ENCODE data around the gene LRRC66. TPM values are rescaled to one million over a fixed set of nuclear protein-coding genes. Genes with fewer than 3 reads are reported as not detected.

Gene LRRC66
- total and polyA plus RNA-seq, 4 donors, result 0.05 to 0.25 TPM; not detected in 2

DNA sequence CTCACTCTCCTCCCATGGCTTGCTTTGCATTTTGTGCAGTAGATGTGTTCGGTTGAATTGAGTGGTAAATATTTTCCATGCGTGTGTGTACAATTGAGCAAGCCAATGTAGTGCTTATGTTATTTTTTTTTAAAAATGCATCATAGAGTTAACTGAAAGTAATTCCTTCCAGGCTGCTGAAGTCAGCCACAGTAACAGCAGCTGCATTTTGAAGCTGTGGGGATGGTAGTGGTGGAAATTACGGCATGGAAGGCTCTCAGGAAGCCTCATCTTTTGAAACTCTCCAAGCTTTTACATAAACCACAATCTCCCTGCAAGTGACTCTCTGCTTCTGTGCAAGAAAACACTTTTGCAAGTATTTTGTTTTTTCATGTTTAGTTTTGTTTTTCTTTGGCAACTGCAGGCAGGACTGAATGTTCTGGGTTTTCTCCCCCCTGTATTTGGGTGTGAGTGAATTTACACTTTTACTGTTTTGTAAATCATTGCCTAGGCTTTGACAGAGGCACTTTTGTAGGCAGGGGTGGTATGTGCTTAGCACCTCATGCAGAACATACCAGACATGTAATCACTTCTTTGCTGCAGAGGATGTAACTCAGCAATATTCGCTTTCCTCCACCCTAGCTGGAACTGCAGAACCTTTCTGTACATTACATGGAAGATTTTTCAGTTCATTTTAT, 56.2 kb downstream of the LRRC66 start:
- Histone ChIP-seq H3K36me3 (ENCODE audit: control insufficient read depth in 4 of 4, insufficient read depth in 3 of 4, low read depth in 1 of 4, low read length in 3 of 4) (no peaks in the 10 kb centered on the region), H3K4me1 (ENCODE audit: control insufficient read depth in 4 of 4, insufficient read depth in 4 of 4, low read length in 3 of 4) (no peaks in the 10 kb centered on the region), H3K9ac (ENCODE audit: low read depth in 1 of 2, low read length in 2 of 2) (no peak overlapping the region), H3K4me3 (ENCODE audit: low read depth in 1 of 3, low read length in 3 of 3) (no peak overlapping the region), H3K27me3 (ENCODE audit: control insufficient read depth in 4 of 4, insufficient read depth in 4 of 4, low read length in 3 of 4) (no peaks in the 10 kb centered on the region), H3K9me3 (ENCODE audit: control insufficient read depth in 4 of 4, low read length in 3 of 4) (no peaks in the 10 kb centered on the region), H3K27ac (ENCODE audit: low read depth in 1 of 2, low read length in 2 of 2) (no peak overlapping the region)
- 76% methylated on average over 4 of the region's 4 CpGs for WGBS
- TF ChIP-seq HNF4G (IDR thresholded peaks at IDR 0.05) (no peak), SP1 (IDR thresholded peaks at IDR 0.05) (peak; percentile 34)
- no peak for DNase-seq (ENCODE audit: low spot score)

DNA sequence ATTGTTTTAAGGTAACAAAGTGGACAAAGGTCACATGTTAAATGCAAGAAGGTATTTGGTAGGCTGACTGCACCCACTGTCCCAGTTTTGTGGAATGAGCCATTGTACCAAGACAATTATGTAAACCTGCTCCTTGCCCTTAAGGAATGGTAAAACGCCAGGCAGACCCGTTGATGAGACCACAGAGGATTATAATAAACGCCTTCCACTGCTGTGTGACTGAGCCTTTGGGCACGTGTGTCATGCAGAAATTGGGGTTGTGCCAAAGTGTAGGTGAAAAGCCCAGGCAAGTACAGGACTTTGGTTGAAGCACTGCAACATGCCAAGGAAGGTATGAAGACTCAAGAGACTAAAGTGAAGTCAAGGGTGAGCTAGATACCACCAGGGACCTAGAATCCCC, 59.7 kb downstream of the LRRC66 start:
- no peaks in the 10 kb centered on the region for H3K9me3 ChIP-seq (ENCODE audit: control insufficient read depth in 4 of 4, low read length in 3 of 4)
- H3K4me3 ChIP-seq (ENCODE audit: low read depth in 1 of 3, low read length in 3 of 3), result no peak overlapping the region
- H3K4me1 ChIP-seq (ENCODE audit: control insufficient read depth in 4 of 4, insufficient read depth in 4 of 4, low read length in 3 of 4), result peaks cover 2 to 12% (median 4%) of the 10 kb centered on the region in 4 donors
- H3K36me3 ChIP-seq (ENCODE audit: control insufficient read depth in 4 of 4, insufficient read depth in 3 of 4, low read depth in 1 of 4, low read length in 3 of 4), result no peaks in the 10 kb centered on the region
- no peak for DNase-seq (ENCODE audit: low spot score)
- 69% methylated on average over 4 of the region's 4 CpGs for WGBS
- no peak for TF ChIP-seq FOXA2 (IDR thresholded peaks at IDR 0.05)
- no peak for TF ChIP-seq RXRA (IDR thresholded peaks at IDR 0.05)
- TF ChIP-seq NR2F2 (IDR thresholded peaks at IDR 0.05), result no peak
- TF ChIP-seq SP1 (IDR thresholded peaks at IDR 0.05), result no peak
- no peak for TF ChIP-seq GABPA (IDR thresholded peaks at IDR 0.05 in 1 of 2, conservative IDR thresholded peaks at IDR 0.05 in 1 of 2)
- TF ChIP-seq RAD21 (IDR thresholded peaks at IDR 0.05), result no peak
- no peak for TF ChIP-seq EGR1 (IDR thresholded peaks at IDR 0.05; ENCODE audit: low read depth in 2 of 2)
- no peak for TF ChIP-seq TAF1 (conservative IDR thresholded peaks at IDR 0.05)
- TF ChIP-seq FOXA1 (IDR thresholded peaks at IDR 0.05), result no peak
- TF ChIP-seq, protein P1, sequence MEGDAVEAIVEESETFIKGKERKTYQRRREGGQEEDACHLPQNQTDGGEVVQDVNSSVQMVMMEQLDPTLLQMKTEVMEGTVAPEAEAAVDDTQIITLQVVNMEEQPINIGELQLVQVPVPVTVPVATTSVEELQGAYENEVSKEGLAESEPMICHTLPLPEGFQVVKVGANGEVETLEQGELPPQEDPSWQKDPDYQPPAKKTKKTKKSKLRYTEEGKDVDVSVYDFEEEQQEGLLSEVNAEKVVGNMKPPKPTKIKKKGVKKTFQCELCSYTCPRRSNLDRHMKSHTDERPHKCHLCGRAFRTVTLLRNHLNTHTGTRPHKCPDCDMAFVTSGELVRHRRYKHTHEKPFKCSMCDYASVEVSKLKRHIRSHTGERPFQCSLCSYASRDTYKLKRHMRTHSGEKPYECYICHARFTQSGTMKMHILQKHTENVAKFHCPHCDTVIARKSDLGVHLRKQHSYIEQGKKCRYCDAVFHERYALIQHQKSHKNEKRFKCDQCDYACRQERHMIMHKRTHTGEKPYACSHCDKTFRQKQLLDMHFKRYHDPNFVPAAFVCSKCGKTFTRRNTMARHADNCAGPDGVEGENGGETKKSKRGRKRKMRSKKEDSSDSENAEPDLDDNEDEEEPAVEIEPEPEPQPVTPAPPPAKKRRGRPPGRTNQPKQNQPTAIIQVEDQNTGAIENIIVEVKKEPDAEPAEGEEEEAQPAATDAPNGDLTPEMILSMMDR (IDR thresholded peaks at IDR 0.05; ENCODE audit: low read depth, low read length, missing input control), result no peak
- no peak overlapping the region for H3K9ac ChIP-seq (ENCODE audit: low read depth in 1 of 2, low read length in 2 of 2)
- no peaks in the 10 kb centered on the region for H3K27me3 ChIP-seq (ENCODE audit: control insufficient read depth in 4 of 4, insufficient read depth in 4 of 4, low read length in 3 of 4)
- no peak overlapping the region for H3K27ac ChIP-seq (ENCODE audit: low read depth in 1 of 2, low read length in 2 of 2)

GRCh38 chr4:51958199-51958968, 61.8 kb downstream of the LRRC66 start:
- 57% methylated on average over 2 of the region's 2 CpGs for WGBS
- no peak overlapping the region for H3K9ac ChIP-seq (ENCODE audit: low read depth in 1 of 2, low read length in 2 of 2)
- no peak overlapping the region for H3K27ac ChIP-seq (ENCODE audit: low read depth in 1 of 2, low read length in 2 of 2)

More at GRCh38 chr4:51958199-51958968, 61.8 kb downstream of the LRRC66 start:
- H3K9me3 ChIP-seq (ENCODE audit: control insufficient read depth in 4 of 4, low read length in 3 of 4), result no peaks in the 10 kb centered on the region
- peaks cover 2 to 12% (median 4%) of the 10 kb centered on the region in 4 donors for H3K4me1 ChIP-seq (ENCODE audit: control insufficient read depth in 4 of 4, insufficient read depth in 4 of 4, low read length in 3 of 4)
- TF ChIP-seq HNF4A (conservative IDR thresholded peaks at IDR 0.05), result peak in 1 of 2 donors; percentile 24
- TF ChIP-seq, protein P2, sequence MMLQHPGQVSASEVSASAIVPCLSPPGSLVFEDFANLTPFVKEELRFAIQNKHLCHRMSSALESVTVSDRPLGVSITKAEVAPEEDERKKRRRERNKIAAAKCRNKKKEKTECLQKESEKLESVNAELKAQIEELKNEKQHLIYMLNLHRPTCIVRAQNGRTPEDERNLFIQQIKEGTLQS (IDR thresholded peaks at IDR 0.05), result no peak
- TF ChIP-seq FOXA1 (IDR thresholded peaks at IDR 0.05), result no peak
- no peak for TF ChIP-seq REST (IDR thresholded peaks at IDR 0.05)
- no peak for TF ChIP-seq JUND (IDR thresholded peaks at IDR 0.05)
- no peaks in the 10 kb centered on the region for H3K27me3 ChIP-seq (ENCODE audit: control insufficient read depth in 4 of 4, insufficient read depth in 4 of 4, low read length in 3 of 4)
- H3K36me3 ChIP-seq (ENCODE audit: control insufficient read depth in 4 of 4, insufficient read depth in 3 of 4, low read depth in 1 of 4, low read length in 3 of 4), result no peaks in the 10 kb centered on the region
- H3K4me3 ChIP-seq (ENCODE audit: low read depth in 1 of 3, low read length in 3 of 3), result no peak overlapping the region
- DNase-seq (ENCODE audit: low spot score), result no peak

Data from liver (tissue), 9 donors.